GM19240 (cell line): Measurements from ENCODE around the gene MAP3K14.
"Not testable (repeated sequence)": the region's sequence is repeated elsewhere in the genome, so short reads cannot be mapped to it uniquely, and the experiment has no call there.

Experiments used
- DNase-seq: peaks from one replicate; pipeline ENCODE4 v3.0.0; 2011; ENCODE audit warnings: low spot score; ENCODE audit not compliant: insufficient read length

Gene MAP3K14

DNA sequence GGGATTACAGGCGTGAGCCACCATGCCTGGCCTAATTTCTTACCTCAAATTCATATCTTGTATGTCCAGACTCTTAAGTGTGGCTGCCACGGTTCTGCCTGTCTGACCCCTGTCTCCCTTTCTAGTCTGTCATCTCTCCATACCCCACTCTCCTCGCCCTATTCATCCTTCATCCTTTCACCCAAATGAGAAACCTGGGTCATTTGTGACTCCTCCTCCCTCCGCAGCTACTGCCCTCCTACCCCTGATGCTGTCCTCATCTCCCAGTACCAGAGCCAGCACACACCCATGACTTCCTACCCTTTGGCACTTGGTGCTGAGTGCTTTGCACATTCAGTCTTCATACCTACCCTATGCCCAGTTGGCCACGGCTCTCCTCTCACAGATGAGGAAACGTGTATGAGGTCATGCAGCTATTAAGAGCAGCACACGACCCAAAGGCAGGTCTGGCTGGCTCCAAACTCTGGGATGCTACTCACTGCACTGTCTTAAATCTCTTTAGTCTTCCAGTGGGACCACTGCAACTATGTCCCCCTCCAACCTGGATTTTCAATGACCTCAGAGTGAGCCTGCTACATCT, 56.5 kb downstream of the MAP3K14 start:
- no peak for DNase-seq

DNA sequence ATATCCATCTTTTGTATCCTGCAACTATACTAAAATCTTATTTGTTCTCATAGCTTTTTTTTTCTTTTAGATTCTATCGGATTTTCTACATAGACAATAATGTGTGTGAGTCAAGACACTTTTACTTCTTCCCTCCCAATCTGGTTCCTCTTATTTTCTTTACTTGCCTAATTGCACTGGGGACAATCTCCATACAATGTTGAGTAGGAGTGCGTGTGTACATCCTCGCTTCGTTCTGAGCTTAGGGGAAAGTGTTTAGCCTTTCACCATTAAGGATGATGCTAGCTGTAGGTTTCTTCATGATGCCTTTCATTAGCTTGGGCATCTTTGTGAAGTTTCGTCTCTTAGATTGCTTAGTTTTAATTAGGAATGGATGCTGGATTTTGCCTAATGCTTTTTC, 57.8 kb downstream of the MAP3K14 start:
- DNase-seq: no peak

DNA sequence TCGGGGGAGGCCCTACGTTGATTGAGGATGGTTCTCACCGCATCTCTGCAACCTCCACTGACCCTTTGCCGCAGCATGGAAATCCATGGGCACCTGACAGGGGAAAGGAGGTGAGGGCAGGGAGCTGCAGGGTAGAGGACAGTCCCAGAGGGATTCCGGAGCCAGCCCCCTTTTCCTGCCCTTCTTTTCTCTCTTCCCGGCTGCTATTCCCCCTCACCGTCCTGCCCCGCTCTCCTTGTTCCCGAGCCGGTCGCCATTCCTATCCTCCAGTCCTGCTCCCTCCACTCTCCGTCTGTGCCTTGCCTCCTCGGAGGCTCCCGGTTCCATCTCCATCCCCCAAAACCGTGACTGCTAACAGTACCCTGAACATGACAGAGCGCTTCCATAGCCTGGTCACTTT, 59.7 kb downstream of the MAP3K14 start:
- no peak for DNase-seq

DNA sequence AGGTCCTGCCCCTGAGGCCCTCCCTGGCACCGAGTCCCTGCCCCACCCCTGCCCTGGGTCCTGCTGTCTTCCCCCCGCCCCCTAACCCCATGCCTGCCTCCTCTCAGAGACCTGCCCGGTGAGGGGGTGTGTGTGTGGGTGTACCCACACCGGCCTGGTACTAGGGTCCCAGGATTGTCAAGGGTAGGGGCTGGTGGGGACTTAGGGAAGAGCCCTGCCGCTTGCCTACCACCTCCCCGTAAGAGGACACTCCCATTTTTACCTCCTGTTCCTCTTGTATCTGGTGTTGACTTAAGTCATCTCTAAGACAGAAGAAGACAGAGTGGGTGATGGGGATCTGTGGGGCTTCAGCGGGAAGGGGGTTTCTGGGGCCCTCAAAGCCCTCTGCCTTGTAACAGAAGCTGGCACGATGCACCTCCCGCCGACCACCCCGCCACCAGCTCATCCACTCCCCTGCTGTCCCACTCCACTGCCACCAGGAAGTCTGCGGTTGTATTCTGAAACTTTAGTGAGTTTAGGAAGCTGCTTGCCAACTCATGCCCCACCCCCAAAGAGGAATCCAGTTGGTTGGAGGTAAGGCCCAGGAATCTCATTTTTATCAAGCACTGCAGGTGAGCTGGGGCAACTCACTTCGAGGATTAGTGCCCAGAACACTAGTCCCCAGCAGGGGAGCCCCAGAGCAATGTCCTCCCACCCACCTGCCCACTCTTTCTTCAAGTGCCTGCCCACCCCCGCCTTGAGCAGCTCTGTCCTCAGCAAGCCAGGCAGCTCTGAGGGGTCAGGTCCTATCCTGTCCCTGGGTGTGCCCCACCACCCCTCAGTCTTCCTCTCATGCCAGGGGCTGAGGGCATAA, 60.5 kb downstream of the MAP3K14 start:
- no peak for DNase-seq

DNA sequence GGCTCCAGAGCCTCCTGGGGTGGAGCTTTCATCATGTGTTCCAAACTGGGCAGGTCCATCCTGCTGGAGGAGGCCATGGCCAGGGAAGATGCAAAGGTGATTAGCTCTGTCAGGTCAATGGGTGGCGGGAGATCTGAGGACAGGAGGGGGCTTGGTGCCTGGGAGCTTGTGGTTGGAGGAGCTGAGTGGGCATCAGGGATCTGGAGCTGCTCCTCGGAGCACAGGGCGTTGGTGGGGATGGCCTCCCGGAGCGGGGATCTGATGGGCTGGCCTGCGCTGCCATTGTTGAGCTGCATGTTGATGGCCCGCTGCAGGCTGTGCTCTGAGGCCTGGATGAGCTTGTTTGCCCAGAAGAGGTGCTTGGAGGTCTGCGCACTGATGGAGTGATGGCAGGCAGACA, 61.5 kb downstream of the MAP3K14 start:
- DNase-seq: no peak

DNA sequence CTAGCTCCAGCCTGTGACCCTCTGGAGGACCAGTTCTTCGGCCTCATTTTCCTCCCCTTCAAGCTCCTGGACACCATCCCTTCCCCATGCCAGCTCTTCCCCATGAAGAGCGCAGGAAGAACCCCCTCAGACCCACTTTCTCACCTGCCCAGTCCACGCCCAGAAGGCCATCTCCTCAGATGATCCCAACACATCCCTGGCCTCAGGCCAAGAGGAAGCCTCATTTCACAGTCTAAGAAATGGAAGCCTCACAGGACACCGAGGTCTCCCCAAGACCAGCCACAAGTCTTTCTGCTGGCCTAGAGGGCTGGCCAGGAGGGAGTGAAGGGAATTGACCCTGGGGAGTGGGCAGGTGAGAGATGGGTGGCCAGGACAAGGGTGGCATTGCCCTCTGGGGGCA, 62.9 kb downstream of the MAP3K14 start:
- no peak for DNase-seq

DNA sequence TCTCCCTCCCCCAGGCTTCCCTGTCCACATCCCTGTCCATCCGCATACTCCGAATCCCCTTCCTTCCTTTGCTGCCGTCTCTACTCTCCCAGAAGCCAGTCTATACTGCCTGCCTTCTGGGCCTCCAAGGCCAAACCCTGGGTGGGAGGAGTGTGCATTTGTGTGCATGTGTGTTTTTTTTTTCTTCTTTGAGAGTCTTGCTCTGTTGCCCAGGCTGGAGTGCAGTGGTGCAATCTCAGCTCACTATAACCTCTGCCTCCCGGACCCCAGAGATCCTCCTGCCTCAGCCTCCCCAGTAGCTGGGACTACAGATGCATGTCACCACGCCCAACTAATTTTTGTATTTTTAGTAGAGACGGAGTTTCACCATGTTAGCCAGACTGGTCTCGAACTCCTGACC, 63.6 kb downstream of the MAP3K14 start:
- not testable (repeated sequence) for DNase-seq

DNA sequence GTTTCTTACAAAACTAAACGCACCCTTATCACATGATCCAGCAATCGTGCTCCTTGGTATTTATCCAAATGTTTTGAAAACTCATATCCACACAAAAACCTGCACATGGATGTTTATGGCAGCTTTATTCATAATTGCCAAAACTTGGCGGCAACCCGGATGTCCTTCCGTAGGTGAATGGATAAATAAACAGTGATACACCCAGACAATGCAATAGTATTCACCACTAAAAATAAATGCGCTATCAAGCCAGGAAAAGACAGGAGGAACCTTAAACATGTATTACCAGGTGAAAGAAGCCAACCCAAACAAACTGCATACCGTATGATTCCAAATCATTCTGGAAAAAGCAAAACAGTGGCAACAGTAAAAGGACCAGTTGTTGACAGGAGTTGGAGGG, 64.9 kb downstream of the MAP3K14 start:
- no peak for DNase-seq

DNA sequence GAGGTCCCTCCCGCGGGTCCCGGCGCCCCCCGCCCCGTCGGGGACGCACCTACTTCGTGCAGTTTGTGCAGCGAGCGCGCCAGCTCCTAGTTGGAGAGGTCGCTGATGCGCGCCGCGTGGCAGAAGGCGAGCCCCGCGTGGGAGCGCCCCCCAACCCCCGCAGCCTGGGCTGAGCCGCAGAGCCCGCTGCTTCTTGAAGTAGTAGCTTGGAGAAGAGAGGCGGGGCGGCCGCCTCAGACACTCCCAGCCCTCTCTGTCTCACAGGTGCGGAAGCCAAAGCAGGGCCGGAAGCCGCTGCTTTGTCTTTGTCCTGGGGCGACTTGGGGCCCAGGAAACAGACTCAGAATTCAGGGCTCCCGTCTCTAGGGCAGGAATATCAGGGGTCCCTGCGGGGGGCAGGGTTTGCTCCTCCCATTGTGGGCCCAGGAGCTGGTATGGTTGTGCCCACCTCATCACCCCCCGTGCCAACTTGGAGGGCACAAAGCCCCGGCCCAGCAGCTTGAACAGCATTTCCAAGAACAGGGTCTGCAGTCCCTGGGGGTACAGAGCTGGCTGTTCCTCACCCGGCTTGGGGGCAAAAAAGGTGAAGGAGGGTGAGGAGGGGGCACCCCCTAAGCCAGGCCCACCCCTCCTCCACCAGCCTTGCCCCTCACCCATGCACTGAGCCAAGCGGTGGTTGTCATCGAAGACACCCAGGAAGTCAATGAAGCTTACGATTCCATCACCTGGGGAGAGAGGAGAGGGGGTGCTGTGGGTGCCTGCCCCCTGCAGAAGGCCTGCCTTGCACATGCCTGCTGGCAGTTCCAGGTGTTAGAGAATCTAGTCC, 68.5 kb downstream of the MAP3K14 start:
- peak; percentile 95 for DNase-seq

DNA sequence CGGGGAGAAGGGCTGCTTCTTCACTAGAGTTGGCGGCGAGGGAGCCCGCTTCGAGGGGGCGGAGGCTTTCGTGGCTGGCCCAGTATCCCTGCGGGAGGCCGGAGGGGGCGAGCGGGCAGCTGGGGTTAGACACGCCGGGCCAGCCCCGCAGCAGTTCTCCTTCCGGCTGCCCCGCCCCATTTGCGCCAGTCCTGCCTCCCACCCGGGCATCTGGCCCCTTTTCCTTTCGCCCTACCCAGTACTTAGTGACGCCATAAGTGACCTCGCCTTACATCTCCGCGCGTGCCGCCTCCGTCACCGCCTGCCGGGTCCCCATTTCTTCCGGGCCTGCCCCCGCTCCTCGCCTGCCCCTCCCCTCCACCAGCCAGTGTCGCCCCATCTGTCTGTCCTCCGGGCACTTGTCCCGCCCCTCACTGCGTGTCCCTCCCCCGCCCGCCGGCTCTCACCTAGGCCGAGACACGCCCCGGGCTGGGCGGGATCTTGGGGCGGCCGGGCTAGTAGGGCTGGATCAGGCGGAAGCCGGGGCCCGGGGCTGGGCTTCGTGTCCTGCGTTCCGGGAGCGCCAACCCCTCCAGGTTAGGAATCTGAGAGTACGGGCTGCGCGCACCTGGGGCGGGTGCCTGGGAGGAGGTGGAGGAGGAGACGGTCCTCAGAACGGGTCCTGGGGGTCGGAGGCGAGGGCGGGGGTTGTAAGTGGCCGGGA, 69.2 kb downstream of the MAP3K14 start:
- DNase-seq: peak; percentile 99

DNA sequence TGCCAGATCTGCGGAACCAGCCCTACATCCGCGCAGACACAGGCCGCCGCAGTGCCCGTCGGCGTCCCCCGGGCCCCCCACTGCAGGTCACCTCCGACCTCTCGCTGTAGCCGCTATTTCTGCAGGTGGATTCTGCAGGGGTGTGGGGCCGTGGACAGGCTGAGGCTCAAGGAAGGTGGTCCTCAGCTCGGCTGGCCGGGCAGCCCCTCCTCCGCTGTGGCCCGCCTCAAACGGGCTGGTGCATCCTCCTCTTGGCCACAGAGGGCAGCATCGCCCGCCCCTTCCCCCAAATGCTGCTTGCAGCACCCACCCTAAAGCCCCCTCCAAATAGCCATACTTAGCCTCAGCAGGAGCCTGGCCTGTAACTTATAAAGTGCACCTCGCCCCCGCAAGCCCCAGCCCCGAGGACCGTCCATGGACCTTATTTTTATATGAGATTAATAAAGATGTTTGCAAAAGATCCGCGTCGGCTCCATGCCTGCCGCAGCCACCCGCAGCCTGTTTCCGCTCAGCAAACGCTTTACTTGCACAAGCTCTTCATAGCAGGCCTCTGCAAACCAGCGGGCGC, 69.9 kb downstream of the MAP3K14 start:
- DNase-seq: peak; percentile 52

DNA sequence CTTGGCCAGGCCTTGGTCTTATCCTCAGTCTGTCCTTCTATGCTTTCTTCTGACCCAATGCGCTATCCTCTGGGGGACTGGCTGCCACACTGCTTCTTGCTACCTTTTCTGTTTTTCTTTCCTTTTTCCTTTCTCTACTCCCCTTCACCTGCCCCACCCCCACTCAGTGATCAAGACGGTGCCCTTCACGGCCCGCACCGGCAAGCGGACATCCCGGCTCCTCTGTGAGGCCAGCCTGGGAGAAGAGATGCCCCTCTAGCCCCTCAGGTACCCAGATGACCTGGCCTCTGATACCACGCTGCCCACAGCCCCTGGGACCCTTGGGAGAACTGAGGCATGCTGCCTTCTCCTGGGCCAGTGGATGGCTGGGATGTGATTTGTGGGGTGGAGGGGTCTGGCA, 70.5 kb downstream of the MAP3K14 start:
- DNase-seq: no peak

DNA sequence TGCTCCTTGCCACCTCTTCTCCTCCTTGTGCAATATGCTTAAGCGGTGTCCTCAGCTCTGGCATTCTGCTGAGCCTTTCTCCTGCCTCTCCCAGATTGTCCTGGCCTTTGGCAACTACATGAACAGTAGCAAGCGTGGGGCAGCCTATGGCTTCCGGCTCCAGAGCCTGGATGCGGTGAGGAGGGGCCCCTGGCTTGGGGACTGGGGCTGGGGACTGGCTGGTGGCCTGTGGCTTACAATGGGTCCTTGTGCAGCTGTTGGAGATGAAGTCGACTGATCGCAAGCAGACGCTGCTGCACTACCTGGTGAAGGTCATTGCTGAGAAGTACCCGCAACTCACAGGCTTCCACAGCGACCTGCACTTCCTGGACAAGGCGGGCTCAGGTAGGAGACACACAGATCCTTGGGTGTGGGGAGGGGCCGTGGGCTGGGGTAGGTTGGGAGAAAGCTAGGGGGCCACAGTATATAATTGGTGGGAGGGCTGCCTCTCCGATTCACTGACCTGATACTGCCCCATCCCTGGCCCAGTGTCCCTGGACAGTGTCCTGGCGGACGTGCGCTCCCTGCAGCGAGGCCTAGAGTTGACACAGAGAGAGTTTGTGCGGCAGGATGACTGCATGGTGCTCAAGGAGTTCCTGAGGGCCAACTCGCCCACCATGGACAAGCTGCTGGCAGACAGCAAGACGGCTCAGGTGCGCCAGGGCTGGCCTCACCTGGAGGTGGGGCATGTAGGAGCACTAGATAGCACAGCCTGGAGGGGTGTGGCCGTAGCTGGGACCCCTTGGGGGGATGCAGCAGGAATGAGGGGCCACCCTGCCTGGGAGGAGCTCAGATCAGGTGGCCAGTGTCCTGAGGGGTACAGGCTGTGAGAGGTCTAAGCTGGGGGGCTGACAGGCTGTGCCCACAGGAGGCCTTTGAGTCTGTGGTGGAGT, 71.8 kb downstream of the MAP3K14 start:
- DNase-seq: no peak

DNA sequence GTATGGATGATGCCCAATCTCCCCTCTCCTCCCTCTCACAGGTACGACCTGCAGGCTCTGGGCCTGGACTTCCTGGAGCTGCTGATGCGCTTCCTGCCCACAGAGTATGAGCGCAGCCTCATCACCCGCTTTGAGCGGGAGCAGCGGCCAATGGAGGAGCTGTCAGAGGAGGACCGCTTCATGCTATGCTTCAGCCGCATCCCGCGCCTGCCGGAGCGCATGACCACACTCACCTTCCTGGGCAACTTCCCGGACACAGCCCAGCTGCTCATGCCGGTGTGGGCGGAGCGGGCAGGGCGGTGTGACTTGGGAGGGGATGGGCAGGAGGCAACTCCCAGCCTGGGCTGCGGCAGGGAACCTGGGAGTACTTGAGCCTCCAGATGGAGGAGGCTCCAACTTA, 73.1 kb downstream of the MAP3K14 start:
- DNase-seq: no peak

DNA sequence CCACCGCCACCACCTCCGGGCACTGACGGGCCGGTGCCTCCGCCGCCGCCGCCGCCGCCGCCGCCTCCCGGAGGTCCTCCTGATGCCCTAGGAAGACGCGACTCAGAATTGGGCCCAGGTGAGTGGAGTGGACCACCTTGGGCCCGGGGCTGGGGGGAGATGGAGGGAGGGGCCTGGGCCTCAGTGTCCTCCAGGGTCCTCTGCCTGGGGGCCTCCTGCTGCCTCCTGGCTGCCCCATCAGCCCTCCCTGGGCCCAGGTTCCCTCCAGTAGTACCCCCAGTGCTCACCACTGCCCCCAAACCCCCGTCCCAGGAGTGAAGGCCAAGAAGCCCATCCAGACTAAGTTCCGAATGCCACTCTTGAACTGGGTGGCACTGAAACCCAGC, 74.8 kb downstream of the MAP3K14 start:
- DNase-seq: no peak

DNA sequence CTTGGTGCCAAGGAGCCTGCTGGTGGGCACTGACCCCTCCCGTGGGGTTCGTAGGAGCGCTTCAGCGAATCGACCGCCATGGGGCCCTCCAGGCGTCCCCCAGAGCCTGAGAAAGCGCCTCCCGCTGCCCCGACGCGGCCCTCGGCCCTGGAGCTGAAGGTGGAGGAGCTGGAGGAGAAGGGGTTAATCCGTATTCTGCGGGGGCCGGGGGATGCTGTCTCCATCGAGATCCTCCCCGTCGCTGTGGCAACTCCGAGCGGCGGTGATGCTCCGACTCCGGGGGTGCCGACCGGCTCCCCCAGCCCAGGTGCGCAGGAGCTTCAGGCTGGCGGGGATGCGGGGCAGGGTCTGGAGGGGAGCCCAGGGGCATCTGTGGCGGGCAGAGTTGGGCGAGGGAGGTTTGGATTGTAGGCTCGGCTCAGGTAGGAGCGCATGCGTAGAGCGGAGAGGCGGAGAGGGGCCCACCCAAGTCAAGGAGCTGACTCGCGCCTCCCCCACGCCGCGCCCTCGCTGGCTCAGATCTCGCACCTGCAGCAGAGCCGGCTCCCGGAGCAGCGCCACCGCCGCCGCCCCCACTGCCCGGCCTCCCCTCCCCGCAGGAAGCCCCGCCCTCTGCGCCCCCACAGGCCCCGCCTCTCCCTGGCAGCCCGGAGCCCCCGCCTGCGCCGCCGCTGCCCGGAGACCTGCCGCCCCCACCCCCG, 75.3 kb downstream of the MAP3K14 start:
- no peak for DNase-seq

DNA sequence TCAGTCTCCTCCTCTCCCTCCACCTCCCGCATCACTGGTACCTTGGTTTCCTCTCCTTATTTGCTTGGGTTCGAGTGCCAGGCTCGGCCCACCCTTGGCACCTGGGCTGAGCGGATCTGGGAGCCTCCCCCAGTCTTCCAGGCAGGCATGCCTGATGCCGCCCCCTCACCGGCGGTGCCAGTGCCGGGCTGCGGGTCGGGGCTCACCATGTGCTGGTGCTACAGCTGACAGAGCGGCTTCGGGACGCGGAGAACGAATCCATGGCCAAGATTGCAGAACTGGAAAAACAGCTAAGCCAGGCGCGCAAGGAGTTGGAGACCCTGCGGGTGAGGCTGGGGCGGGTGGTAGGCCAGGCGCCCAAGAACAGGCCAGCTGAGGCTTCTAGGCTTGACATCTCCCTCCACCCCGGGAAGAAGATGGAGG, 75.9 kb downstream of the MAP3K14 start:
- DNase-seq: no peak

DNA sequence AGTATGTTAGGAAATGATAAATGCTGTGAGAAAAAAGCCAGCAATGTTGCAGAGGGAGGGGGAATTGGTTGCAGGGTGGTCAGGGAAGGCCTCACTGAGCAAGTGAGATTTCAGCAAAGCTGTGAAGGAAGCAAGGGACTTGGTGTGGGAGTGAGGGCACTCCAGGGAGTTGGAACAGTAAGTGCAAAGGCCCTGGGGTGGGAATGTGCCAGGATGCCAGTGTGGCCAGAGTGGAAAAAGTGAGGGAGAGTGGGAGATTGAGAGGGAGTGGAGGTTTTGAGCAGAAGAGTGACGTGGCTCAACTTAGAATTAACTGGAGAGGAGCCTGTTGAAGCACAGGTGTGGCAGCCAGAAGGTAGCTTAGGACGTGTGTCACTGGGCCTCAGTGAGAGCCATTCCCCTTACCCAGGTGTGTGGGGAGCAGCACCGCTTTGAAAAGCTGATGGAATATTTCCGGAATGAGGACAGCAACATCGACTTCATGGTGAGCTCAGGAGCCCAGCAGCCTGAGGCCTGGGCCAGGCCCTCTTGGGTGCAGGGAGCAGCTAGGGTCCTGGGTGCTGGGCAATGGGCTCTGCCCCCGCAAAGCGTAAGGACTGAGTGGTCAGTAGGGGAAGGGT, 78.6 kb downstream of the MAP3K14 start:
- DNase-seq: no peak

DNA sequence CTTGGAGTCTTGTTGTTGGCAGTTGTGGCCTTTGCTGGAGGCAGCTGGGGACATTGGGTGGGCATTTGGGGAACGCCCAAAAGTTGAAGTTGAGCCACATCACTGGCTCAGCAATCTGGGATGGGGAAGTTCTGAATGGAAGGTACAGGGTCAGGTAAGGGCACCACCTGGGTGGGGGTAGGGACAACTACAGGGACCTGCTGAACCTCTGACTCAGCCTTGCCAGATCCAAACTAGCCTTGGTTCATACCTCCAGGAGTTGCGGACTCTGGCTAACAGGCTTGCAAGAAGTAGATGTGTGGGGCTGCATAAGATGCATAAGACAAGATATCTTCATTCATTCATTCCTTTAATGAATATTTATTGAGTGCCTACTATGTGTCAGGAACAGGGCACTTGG, 79.1 kb downstream of the MAP3K14 start:
- no peak for DNase-seq
